AG09319 (cell line): ENCODE data around the gene CCDC106.

ENCODE experiments used
- DNase-seq: peaks from one replicate; pipeline ENCODE4 v3.0.0-alpha.2; 2010; ENCODE audit warnings: low read depth; ENCODE audit errors: extremely low read depth
- TF ChIP-seq, protein P1 (sequence below): IDR thresholded peaks from 2 replicates; pipeline ENCODE4 v1.5.1; 2011; ENCODE audit warnings: low read depth, mild to moderate bottlenecking, inconsistent platforms, low read length, moderate library complexity

The CCDC106 gene

DNA sequence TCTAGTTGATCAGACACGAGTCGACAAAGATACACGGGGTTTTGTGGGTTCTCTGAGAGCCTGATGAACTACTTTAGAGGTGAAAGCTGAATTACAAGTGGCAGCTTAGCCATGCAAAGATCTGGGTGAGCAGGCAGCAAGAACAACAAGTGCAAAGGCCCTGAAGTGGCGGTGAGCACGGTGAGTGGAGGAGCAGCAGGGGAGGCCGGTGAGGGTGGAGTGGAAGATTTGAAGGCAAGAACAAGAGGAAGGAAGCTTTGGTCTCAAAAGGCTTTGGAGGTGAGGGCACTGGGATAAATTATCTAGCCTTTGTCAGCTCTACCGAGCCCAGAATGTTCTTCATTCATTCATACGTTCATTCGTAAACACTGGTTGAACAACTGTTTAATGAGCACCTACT lies 41.2 kb upstream of the CCDC106 start:
- TF ChIP-seq, protein P1, sequence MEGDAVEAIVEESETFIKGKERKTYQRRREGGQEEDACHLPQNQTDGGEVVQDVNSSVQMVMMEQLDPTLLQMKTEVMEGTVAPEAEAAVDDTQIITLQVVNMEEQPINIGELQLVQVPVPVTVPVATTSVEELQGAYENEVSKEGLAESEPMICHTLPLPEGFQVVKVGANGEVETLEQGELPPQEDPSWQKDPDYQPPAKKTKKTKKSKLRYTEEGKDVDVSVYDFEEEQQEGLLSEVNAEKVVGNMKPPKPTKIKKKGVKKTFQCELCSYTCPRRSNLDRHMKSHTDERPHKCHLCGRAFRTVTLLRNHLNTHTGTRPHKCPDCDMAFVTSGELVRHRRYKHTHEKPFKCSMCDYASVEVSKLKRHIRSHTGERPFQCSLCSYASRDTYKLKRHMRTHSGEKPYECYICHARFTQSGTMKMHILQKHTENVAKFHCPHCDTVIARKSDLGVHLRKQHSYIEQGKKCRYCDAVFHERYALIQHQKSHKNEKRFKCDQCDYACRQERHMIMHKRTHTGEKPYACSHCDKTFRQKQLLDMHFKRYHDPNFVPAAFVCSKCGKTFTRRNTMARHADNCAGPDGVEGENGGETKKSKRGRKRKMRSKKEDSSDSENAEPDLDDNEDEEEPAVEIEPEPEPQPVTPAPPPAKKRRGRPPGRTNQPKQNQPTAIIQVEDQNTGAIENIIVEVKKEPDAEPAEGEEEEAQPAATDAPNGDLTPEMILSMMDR: no peak
- DNase-seq: no peak

DNA sequence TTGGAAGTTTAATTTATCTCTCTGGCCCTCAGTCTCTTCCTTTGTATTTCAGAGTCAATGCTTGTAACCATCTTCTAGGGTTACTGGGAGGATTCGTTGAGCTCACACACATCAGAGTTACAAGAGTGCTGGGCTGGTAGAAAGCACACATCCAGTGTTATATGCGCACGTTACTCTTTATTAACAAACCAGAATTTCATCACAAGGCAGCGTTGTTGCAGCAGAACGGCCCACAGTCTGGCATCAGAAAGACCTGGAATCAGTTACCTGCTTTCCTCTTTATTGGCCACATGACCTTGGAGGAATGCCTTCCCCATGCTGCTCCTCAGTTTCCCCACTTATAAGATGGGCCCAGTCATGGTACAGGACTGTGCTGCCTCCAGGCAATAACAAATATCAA lies 38.7 kb upstream of the CCDC106 start:
- TF ChIP-seq, protein P1: no peak
- no peak for DNase-seq

DNA sequence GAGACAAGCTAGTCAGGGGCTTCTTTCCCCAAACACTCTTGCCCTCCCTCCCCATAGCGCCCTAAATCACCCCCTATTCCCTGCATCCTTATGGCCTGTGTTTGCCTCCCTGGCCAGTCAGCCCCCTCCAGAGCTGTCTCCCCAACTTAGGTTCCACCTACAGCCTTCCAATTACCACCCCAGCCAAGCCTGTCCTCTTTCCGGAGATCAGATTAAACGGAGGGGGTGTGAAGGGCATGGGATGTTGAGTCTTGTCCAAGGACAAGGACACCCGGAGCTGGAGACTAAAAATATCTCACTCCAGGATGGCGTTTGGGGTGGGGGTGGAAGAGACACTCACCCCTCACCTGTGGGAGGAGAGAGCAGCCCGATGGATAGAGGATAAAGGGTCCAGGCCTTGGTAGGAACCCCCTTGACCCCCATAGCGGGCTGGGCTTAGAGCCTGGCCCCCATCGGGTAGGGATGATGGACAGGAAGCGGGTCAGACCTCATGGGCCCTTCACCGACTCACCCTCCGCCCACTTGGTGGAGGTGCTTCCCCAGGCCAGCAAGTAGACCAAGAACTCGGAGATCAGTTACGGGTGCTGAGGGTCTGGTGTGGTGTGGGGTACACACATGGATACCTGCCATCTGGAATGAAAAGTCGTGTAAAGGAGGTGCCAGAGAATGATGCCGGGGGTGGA lies 36.6 kb upstream of the CCDC106 start:
- no peak for DNase-seq
- TF ChIP-seq, protein P1: no peak

DNA sequence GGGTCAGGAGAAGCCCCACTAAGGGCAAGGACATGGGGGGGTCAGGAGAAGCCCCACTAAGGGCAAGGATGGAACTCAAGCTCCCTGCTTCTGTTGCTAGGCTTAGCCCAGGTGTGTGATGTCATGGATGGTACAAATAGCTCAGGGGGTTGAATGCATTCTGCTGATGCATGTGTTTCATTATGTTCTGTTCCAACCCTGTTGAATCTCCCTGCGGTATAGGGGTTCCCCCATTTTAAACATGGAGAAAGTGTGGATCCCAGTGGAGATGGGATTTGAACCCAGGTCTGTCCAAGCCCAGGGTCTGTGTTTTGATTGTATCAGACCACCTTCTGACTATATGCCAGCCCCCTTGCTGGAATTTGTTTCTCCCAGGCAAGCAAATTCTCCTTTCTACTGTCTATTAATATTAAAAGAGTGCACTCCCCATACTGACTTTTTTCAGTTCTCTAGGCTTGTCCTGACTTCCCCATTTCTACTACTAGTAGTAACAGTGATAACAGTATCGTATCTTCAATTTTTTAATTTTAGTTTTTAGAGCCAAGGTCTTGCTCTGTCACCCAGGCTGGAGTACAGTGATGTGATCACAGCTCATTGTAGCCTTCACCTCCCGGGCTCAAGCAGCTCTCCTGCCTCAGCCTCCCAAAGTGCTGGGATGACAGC lies 35.9 kb upstream of the CCDC106 start:
- no peak for DNase-seq
- TF ChIP-seq, protein P1: no peak

DNA sequence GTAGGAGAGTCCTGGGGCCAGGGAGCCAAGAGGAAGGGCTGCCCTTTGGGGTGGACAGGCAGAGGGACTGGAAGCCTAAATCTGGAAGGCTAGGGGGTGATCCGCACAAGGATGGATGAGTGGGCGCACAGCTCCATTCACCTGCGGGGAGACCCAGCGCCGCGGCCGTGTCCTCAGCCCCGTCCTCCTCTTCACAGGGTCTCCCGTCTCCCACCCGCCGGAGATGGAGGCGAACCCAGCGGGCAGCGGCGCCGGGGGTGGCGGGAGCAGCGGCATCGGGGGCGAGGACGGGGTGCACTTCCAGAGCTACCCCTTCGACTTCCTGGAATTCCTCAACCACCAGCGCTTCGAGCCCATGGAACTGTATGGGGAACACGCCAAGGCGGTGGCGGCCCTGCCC lies 34.6 kb upstream of the CCDC106 start:
- no peak for DNase-seq
- TF ChIP-seq, protein P1: no peak

DNA sequence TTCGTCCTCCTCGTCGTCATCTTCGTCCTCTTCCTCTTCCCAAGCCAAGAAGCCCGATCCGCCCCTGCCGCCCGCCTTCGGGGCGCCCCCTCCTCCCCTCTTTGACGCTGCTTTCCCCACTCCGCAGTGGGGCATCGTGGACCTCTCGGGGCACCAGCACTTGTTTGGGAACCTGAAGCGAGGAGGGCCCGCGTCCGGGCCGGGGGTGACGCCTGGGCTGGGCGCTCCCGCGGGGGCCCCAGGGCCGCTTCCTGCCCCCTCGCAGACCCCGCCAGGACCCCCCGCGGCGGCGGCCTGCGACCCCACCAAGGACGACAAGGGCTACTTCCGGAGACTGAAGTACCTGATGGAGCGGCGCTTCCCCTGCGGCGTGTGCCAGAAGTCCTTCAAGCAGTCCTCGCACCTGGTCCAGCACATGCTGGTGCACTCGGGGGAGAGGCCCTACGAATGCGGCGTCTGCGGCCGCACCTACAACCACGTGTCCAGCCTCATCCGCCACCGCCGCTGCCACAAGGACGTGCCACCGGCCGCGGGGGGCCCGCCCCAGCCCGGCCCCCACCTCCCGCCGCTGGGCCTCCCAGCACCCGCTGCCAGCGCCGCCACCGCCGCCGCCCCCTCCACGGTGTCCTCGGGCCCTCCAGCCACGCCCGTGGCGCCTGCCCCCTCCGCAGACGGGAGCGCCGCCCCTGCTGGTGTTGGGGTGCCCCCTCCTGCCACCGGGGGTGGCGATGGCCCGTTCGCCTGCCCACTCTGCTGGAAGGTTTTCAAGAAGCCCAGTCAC lies 33.9 kb upstream of the CCDC106 start:
- TF ChIP-seq, protein P1: no peak
- DNase-seq: no peak
